PC-9 (cell line): ENCODE data around the gene RNF180.

Experiments
- CTCF ChIP-seq: fragments of 200-600 bp; sonication (generic); conservative IDR thresholded peaks from 2 replicates; pipeline ENCODE4 v1.6.1; 2017; ENCODE audit warnings: mixed run types, antibody characterized with exemption, mild to moderate bottlenecking, moderate library complexity
- EZH2 ChIP-seq: fragments of 200-600 bp; sonication (generic); IDR thresholded peaks from 2 replicates; pipeline ENCODE4 v1.8.0; 2017; ENCODE audit warnings: antibody characterized with exemption, low read depth

- TF ChIP-seq CTCF: no peak
- no peak for TF ChIP-seq EZH2
Observed at GRCh38 chr5:64126202-64126741, 39.4 kb upstream of the RNF180 start.
